Ascending aorta (tissue), 2 donors: Measurements from ENCODE around the gene PTGES3. TPM values are rescaled to one million over a fixed set of nuclear protein-coding genes. Genes with fewer than 3 reads are reported as not detected.

Source experiments
- DNase-seq, 2 donors: peaks; one replicate each; pipeline ENCODE4 v3.0.0-alpha.2; 2019; ENCODE audit warnings: low spot score in 2 of 2
- H3K27ac ChIP-seq, 2 donors: fragments of 200-600 bp; sonication (generic); one replicate each; pipeline ENCODE4 v1.5.1; 2016 to 2017; ENCODE audit warnings: mild to moderate bottlenecking in 1 of 2
- H3K27me3 ChIP-seq: fragments of 200-600 bp; sonication (generic); one replicate; pipeline ENCODE4 v1.5.1; 2017
- H3K36me3 ChIP-seq, 2 donors: fragments of 200-600 bp; sonication (generic); one replicate each; pipeline ENCODE4 v1.5.1; 2016
- H3K4me1 ChIP-seq, 2 donors: fragments of 200-600 bp; sonication (generic); one replicate each; pipeline ENCODE4 v1.5.1; 2016 to 2017; ENCODE audit warnings: mild to moderate bottlenecking in 1 of 2
- H3K4me3 ChIP-seq, 2 donors: fragments of 200-600 bp; sonication (generic); one replicate each; pipeline ENCODE4 v1.5.1; 2016 to 2017; ENCODE audit warnings: mild to moderate bottlenecking in 1 of 2
- H3K9me3 ChIP-seq, 2 donors: fragments of 200-600 bp; sonication (generic); one replicate each; pipeline ENCODE4 v1.5.1; 2016
- intact Hi-C: fragments of 100-400 bp; cut with DNase I; formaldehyde crosslinking; loops from one replicate; pipeline ENCODE4 v1.15.1; 2023
- total RNA-seq: library from RNA; depleted of rRNA; stranded (reverse); fragments of >200 nt; gene quantifications from one replicate; pipeline ENCODE4 v1.1.0, GENCODE V29; 2016
- TF ChIP-seq, protein P1 (sequence below), 3 experiments: fragments of 200-600 bp in 2 of 3; fragments of 450-650 bp in 1 of 3; sonication (generic) in 2 of 3; IDR thresholded peaks; one replicate each; pipeline ENCODE4 v1.5.1; 2016 to 2019; ENCODE audit warnings: antibody characterized with exemption in 3 of 3, mild to moderate bottlenecking in 1 of 3, moderate library complexity in 1 of 3

Gene PTGES3
- total RNA-seq, 1 donor from 2014 or later, result 62.2 TPM

- H3K9me3 ChIP-seq, result no peaks in the 10 kb centered on the region
- no peak overlapping the region for H3K27ac ChIP-seq
- TF ChIP-seq, protein P1, sequence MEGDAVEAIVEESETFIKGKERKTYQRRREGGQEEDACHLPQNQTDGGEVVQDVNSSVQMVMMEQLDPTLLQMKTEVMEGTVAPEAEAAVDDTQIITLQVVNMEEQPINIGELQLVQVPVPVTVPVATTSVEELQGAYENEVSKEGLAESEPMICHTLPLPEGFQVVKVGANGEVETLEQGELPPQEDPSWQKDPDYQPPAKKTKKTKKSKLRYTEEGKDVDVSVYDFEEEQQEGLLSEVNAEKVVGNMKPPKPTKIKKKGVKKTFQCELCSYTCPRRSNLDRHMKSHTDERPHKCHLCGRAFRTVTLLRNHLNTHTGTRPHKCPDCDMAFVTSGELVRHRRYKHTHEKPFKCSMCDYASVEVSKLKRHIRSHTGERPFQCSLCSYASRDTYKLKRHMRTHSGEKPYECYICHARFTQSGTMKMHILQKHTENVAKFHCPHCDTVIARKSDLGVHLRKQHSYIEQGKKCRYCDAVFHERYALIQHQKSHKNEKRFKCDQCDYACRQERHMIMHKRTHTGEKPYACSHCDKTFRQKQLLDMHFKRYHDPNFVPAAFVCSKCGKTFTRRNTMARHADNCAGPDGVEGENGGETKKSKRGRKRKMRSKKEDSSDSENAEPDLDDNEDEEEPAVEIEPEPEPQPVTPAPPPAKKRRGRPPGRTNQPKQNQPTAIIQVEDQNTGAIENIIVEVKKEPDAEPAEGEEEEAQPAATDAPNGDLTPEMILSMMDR (IDR thresholded peaks at IDR 0.05), result no peak
- intact Hi-C loops, result no loop called here
- DNase-seq, result no peak
- H3K4me1 ChIP-seq, result peaks cover 1 to 20% of the 10 kb centered on the region in 2 donors
- peaks cover 0 to 10% of the 10 kb centered on the region in 2 donors for H3K36me3 ChIP-seq
- H3K4me3 ChIP-seq, result no peak overlapping the region
- H3K27me3 ChIP-seq, result no peaks in the 10 kb centered on the region
These were observed 10.4 kb downstream of the PTGES3 start for GRCh38 chr12:56677680-56678079.

DNA sequence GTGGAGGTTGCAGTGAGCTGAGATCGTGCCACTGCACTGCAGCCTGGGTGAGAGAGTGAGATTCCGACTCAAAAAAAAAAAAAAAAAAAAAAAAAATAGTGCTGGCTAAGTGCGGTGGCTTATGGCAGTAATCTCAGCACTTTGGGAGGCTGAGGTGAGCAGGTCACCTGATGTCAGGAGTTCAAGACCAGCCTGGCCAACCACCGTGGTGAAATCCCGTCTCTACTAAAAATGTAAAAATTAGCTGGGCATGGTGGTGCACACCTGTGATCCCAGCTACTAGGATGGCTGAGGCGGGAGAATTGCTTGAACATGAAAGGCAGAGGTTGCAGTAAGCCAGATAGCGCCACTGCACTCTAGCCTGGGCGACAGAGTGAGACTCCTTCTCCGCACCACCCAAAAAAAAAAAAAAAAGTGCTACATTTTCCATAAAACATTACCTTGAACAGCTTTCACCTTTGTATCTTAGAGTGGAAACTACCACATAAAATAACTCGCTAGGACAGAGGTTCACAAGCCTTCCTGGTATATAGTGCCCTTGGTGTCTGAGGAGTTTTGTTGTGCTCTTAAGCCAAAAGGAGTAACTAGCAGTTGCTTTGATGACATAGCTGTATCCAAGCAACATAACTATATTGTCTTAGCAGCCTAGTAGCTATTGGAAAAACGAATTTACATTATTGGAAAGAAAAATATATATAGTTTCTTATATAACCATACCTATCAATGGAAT lies 11.1 kb downstream of the PTGES3 start:
- TF ChIP-seq, protein P1 (IDR thresholded peaks at IDR 0.05), result no peak

DNA sequence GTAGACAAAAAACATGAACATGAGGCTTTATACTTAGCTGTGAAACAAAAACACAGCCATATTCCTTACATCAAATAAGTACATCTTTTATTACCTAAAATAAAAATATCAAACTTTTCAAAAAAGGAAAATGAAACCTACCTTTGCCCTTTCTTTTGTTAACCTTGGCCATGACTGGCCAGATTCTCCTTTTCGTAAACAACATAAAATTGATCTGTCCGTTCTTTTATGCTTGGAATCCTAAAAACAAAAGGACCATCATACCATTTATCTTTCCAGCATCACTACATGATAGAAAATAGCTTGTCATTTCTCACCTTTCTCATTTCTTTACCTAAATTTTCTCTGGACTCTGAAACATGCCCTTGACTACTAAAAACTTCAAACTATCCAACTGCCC lies 16.5 kb downstream of the PTGES3 start:
- H3K9me3 ChIP-seq, result no peaks in the 10 kb centered on the region
- TF ChIP-seq, protein P1 (IDR thresholded peaks at IDR 0.05), result no peak
- H3K4me3 ChIP-seq, result no peak overlapping the region
- H3K36me3 ChIP-seq, result peaks cover 50 to 56% of the 10 kb centered on the region in 2 donors
- H3K4me1 ChIP-seq, result no peaks in the 10 kb centered on the region
- intact Hi-C loops, result no loop called here
- no peaks in the 10 kb centered on the region for H3K27me3 ChIP-seq
- no peak for DNase-seq
- no peak overlapping the region for H3K27ac ChIP-seq

More for the DNA sequence above, 11.1 kb downstream of the PTGES3 start:
- no peak overlapping the region for H3K4me3 ChIP-seq
- H3K27ac ChIP-seq, result no peak overlapping the region
- H3K4me1 ChIP-seq, result peaks cover 0 to 20% of the 10 kb centered on the region in 2 donors
- intact Hi-C loops, result no loop called here
- no peak for DNase-seq
- H3K36me3 ChIP-seq, result peaks cover 6 to 14% of the 10 kb centered on the region in 2 donors
- no peaks in the 10 kb centered on the region for H3K27me3 ChIP-seq
- no peaks in the 10 kb centered on the region for H3K9me3 ChIP-seq

DNA sequence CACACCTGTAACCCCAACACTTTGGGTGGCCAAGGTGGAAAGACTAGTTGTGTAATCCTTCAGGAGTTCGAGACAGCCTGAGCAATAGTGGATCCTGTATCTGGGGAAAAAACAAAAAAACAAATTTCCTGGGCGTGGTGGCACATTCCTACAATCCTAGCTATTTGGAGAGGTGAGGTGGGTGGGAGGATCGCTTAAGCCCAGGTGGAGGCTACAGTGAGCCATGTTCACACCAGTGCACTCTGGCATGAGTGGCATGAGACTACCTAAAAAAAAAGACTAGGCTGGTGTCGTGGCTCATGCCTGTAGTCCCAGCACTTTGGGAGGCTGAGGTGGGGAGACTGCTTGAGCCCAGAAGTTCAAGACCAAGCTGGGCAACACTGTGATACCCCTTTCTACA lies 17.2 kb downstream of the PTGES3 start:
- Histone ChIP-seq H3K36me3 (peaks cover 58 to 63% of the 10 kb centered on the region in 2 donors), H3K27ac (no peak overlapping the region), H3K4me3 (no peak overlapping the region), H3K4me1 (no peaks in the 10 kb centered on the region), H3K27me3 (no peaks in the 10 kb centered on the region), H3K9me3 (no peaks in the 10 kb centered on the region)
- TF ChIP-seq, protein P1 (IDR thresholded peaks at IDR 0.05), result no peak
- intact Hi-C loops, result no loop called here
- no peak for DNase-seq

- Histone ChIP-seq H3K4me1 (no peaks in the 10 kb centered on the region), H3K27me3 (no peaks in the 10 kb centered on the region), H3K27ac (no peak overlapping the region), H3K9me3 (no peaks in the 10 kb centered on the region), H3K4me3 (no peak overlapping the region), H3K36me3 (peaks cover 78 to 90% of the 10 kb centered on the region in 2 donors)
- no peak for DNase-seq
- TF ChIP-seq, protein P1 (IDR thresholded peaks at IDR 0.05), result no peak
- intact Hi-C loops, result no loop called here
These were observed 20.0 kb downstream of the PTGES3 start for GRCh38 chr12:56668197-56668457.
